Mesenchymal stem cell (in vitro differentiated cells and primary cell): ENCODE data around the gene CIB2.
A peak's percentile ranks its signal among the peaks of the same experiment; 100 is the strongest.

Experiments used
- DNase-seq: peaks from one replicate; pipeline ENCODE4 v3.0.0-alpha.2; 2013
- H2AFZ ChIP-seq: one replicate; pipeline ENCODE4 v1.6.1; 2013; ENCODE audit warnings: low read depth, mild to moderate bottlenecking, control low read depth, inconsistent platforms, low read length, moderate library complexity
- H2AK5ac ChIP-seq: 2 replicates; pipeline ENCODE4 v1.6.1; 2013; ENCODE audit warnings: low read length, moderate library complexity, mild to moderate bottlenecking, inconsistent platforms; ENCODE audit not compliant: severe bottlenecking
- H2BK120ac ChIP-seq: one replicate; pipeline ENCODE4 v1.6.1; 2013; ENCODE audit warnings: low read depth, mild to moderate bottlenecking, inconsistent platforms, low read length, moderate library complexity
- H2BK12ac ChIP-seq, 2 experiments: one replicate each; pipeline ENCODE4 v1.6.1; 2013; ENCODE audit warnings: inconsistent platforms in 2 of 2, low read length in 2 of 2, mild to moderate bottlenecking in 2 of 2, moderate library complexity in 2 of 2, control low read depth in 1 of 2
- H2BK15ac ChIP-seq: one replicate; pipeline ENCODE4 v1.6.1; 2013; ENCODE audit warnings: mild to moderate bottlenecking, low read depth, inconsistent platforms; ENCODE audit not compliant: poor library complexity, severe bottlenecking
- H2BK5ac ChIP-seq: 2 replicates; pipeline ENCODE4 v1.6.1; 2013; ENCODE audit warnings: low read depth, mild to moderate bottlenecking, low read length, control low read depth, inconsistent platforms; ENCODE audit not compliant: poor library complexity, severe bottlenecking
- H3K14ac ChIP-seq, 2 experiments: one replicate each; pipeline ENCODE4 v1.6.1; 2013; ENCODE audit warnings: inconsistent platforms in 2 of 2, low read length in 2 of 2, control low read depth in 1 of 2, mild to moderate bottlenecking in 1 of 2, moderate library complexity in 1 of 2
- H3K18ac ChIP-seq, 2 experiments: one replicate each; pipeline ENCODE4 v1.6.1; 2013; ENCODE audit warnings: inconsistent platforms in 2 of 2, low read length in 2 of 2, control low read depth in 1 of 2, low read depth in 1 of 2, mild to moderate bottlenecking in 1 of 2
- H3K23ac ChIP-seq, 2 experiments: one replicate each; pipeline ENCODE4 v1.6.1; 2013; ENCODE audit warnings: inconsistent platforms in 2 of 2, low read length in 2 of 2, mild to moderate bottlenecking in 2 of 2, moderate library complexity in 2 of 2, control low read depth in 1 of 2
- H3K27ac ChIP-seq: 2 replicates; pipeline ENCODE4 v1.5.1; 2013; ENCODE audit warnings: mild to moderate bottlenecking, moderate library complexity, low read length, control low read depth, inconsistent platforms; ENCODE audit not compliant: poor library complexity, severe bottlenecking
- H3K27me3 ChIP-seq, 2 experiments: 2 replicates each; pipeline versions ENCODE4 v1.6.1 to v1.7.0; 2013; ENCODE audit warnings: low read length in 2 of 2, mild to moderate bottlenecking in 2 of 2, moderate library complexity in 2 of 2, control low read depth in 1 of 2, inconsistent platforms in 1 of 2; ENCODE audit not compliant: control insufficient read depth in 1 of 2, insufficient read depth in 1 of 2
- H3K36me3 ChIP-seq, 2 experiments: 2 replicates each; pipeline versions ENCODE4 v1.6.1 to v1.7.0; 2013; ENCODE audit warnings: low read length in 2 of 2, control low read depth in 1 of 2, inconsistent platforms in 1 of 2, low read depth in 1 of 2, mild to moderate bottlenecking in 1 of 2; ENCODE audit not compliant: insufficient read depth in 2 of 2, control insufficient read depth in 1 of 2
- H3K4ac ChIP-seq, 2 experiments: one replicate each; pipeline ENCODE4 v1.6.1; 2013; ENCODE audit warnings: inconsistent platforms in 2 of 2, low read length in 2 of 2, mild to moderate bottlenecking in 2 of 2, moderate library complexity in 2 of 2, control low read depth in 1 of 2, low read depth in 1 of 2
- H3K4me1 ChIP-seq: 2 replicates; pipeline ENCODE4 v1.6.1; 2013; ENCODE audit warnings: low read depth, low read length, control low read depth; ENCODE audit not compliant: control insufficient read depth, insufficient read depth
- H3K4me2 ChIP-seq: 2 replicates; pipeline ENCODE4 v1.6.1; 2013; ENCODE audit warnings: low read length, mild to moderate bottlenecking, inconsistent platforms; ENCODE audit not compliant: poor library complexity, severe bottlenecking
- H3K4me3 ChIP-seq, 2 experiments: 2 replicates each; pipeline versions ENCODE4 v1.5.1 to v1.7.0; 2013; ENCODE audit warnings: low read length in 2 of 2, mild to moderate bottlenecking in 2 of 2, control low read depth in 1 of 2, low read depth in 1 of 2; ENCODE audit not compliant: insufficient read depth in 1 of 2
- H3K79me1 ChIP-seq: replicated peaks from 2 replicates; pipeline ENCODE4 v1.6.1; 2013; ENCODE audit warnings: mild to moderate bottlenecking, control low read depth, low read length, inconsistent platforms; ENCODE audit not compliant: poor library complexity, severe bottlenecking
- H3K9ac ChIP-seq: 2 replicates; pipeline ENCODE4 v1.7.0; 2013; ENCODE audit warnings: mild to moderate bottlenecking, low read length, moderate library complexity
- H3K9me3 ChIP-seq: 2 replicates; pipeline ENCODE4 v1.7.0; 2013; ENCODE audit warnings: mild to moderate bottlenecking, low read length; ENCODE audit not compliant: control insufficient read depth
- H4K8ac ChIP-seq: one replicate; pipeline ENCODE4 v1.6.1; 2013; ENCODE audit warnings: inconsistent platforms, mild to moderate bottlenecking, low read length, moderate library complexity
- H4K91ac ChIP-seq: one replicate; pipeline ENCODE4 v1.6.1; 2013; ENCODE audit warnings: mild to moderate bottlenecking, low read length, inconsistent platforms
- WGBS: methylation state at CpG from one replicate; pipeline ENCODE4 v1.1.7; 2013; ENCODE audit warnings: mixed read lengths; 5-methylcytosine and 5-hydroxymethylcytosine counted together

CIB2 gene

DNA sequence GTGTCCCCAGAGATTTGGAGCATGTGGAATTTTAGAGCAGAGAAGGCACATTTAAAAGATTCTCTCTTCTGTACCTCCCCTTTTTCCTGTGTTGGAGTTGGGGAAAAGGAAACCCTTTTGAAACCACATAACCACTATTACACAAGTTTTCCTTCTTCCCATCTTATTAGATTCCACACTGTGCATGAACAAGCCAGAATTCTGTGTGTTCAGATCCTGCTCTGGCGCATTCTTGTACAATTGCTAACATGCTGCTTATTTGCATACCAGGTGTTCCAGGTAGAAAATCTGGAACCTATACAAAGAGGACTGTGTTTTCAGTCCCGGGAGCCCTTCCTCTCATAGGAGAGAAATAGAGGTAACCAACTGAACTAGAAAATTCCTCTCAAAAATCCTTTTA, 2.6 kb upstream of the CIB2 start:
- Histone ChIP-seq H3K27me3 (peaks cover 0 to 15% of the 10 kb centered on the region in 2 experiments), H3K4ac (no peak overlapping the region), H3K23ac (no peak overlapping the region), H2AK5ac (no peak overlapping the region), H2BK120ac (no peak overlapping the region), H3K79me1 (peaks cover 4% of the 10 kb centered on the region), H3K18ac (no peak overlapping the region), H3K36me3 (no peaks in the 10 kb centered on the region), H3K4me3 (no peak overlapping the region), H3K14ac (no peak overlapping the region), H2AFZ (no peak overlapping the region), H2BK5ac (no peak overlapping the region), H3K27ac (no peak overlapping the region), H2BK12ac (no peak overlapping the region), H3K4me2 (no peak overlapping the region), H2BK15ac (no peak overlapping the region), H3K9ac (no peak overlapping the region), H3K9me3 (no peaks in the 10 kb centered on the region), H4K91ac (no peak overlapping the region), H4K8ac (no peak overlapping the region), H3K4me1 (peaks cover 13% of the 10 kb centered on the region)
- no peak for DNase-seq
- 100% methylated on average over 2 of the region's 2 CpGs for WGBS

DNA sequence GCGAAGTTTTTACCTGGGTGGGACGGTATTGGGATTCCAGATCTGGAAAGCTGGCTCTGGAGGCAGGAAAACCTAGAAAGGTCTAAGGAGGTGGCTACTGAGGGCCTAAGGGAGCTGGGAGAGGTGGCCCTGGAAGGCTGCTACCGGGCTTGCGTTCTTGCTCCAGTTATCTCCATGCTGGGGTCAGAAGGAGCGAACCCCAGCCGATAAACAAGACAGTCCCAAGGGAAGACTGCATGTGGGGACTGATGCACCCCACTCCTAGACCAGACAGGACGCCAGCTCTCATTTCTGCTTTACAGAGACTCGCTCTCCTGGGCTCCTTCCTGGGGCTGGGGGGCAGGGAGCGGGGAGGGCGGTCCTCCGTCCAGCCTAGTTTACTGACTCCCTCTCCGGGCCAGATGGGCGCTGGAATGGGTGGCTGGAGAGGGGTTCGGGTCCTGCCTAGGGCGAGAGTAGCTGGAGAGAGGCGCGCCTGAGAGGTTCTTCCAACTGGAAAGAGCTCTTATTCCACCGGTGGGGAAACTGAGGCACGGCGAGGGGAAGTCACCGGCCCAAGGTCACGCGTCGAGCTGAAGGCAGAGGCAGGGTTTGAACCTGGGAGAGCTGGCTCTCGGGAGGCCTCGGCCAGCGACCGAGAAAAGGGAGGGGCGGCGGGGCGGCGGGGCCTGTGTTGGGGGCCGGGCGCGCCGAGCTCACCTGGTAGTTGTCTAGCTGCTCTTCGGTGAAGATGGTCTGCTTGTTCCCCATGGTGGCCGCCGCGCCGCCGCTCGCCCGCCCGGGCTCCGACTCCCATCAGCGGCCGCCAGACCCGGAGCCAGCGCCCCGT, 565 bp downstream of the CIB2 start:
- Histone ChIP-seq H4K91ac (peak overlapping the region; percentile 48), H2BK15ac (peak overlapping the region; percentile 71), H3K4ac (peak overlapping the region; percentile 17 to 77), H3K9me3 (no peaks in the 10 kb centered on the region), H3K27me3 (peaks cover 0 to 15% of the 10 kb centered on the region in 2 experiments), H2BK12ac (no peak overlapping the region), H2BK5ac (no peak overlapping the region), H3K36me3 (no peaks in the 10 kb centered on the region), H2BK120ac (peak overlapping the region; percentile 7), H2AFZ (peak overlapping the region; percentile 36), H3K14ac (no peak overlapping the region), H3K9ac (peak overlapping the region; percentile 91), H2AK5ac (no peak overlapping the region), H3K4me2 (peak overlapping the region; percentile 69), H4K8ac (peak overlapping the region; percentile 64), H3K4me1 (peaks cover 13% of the 10 kb centered on the region), H3K27ac (no peak overlapping the region), H3K23ac (no peak overlapping the region), H3K4me3 (peak overlapping the region; percentile 81 to 87), H3K18ac (peak overlapping the region; percentile 50 to 54), H3K79me1 (peaks cover 7% of the 10 kb centered on the region)
- DNase-seq = no peak
- WGBS = 46% methylated on average over 34 of the region's 51 CpGs

DNA sequence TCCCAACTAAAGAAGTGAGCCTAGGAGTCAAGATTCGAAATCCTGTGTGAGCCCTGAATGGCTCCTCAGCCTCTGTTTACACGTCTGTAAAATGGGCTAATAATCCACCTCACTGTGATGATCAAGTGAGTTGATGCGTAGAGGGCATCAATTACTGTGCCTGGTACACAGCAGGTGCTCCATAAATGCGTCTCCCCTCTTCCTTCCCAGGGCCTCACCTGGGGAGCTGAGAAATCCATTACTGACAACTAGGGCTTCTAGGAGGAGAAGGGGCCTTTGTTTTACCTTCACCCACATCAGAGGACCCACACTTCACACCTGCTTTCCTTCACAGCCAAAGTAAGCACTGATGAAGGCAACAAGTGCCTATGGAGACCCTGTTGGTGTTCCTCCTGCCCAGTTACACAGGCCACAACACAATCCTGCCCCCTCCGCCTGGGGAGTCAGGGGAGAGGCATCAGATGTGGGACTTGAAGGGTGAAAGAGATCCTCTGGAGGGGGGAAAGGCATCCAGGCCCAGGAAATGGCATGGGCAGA, 1.4 kb downstream of the CIB2 start:
- peak overlapping the region in 1 of 2 experiments; percentile 4 for H2BK12ac ChIP-seq
- 90% methylated on average over 5 of the region's 5 CpGs for WGBS
- no peak overlapping the region for H3K4me3 ChIP-seq
- H2AK5ac ChIP-seq = no peak overlapping the region
- no peak overlapping the region for H2BK120ac ChIP-seq
- no peak for DNase-seq
- H3K18ac ChIP-seq = no peak overlapping the region
- no peak overlapping the region for H4K91ac ChIP-seq
- no peak overlapping the region for H3K4me2 ChIP-seq
- H3K23ac ChIP-seq = no peak overlapping the region
- no peak overlapping the region for H3K27ac ChIP-seq
- H3K79me1 ChIP-seq = peaks cover 7% of the 10 kb centered on the region
- H3K9me3 ChIP-seq = no peaks in the 10 kb centered on the region
- peaks cover 0 to 15% of the 10 kb centered on the region in 2 experiments for H3K27me3 ChIP-seq
- H2BK5ac ChIP-seq = no peak overlapping the region
- H3K36me3 ChIP-seq = no peaks in the 10 kb centered on the region
- no peak overlapping the region for H4K8ac ChIP-seq
- no peak overlapping the region for H3K14ac ChIP-seq
- peak overlapping the region in 1 of 2 experiments; percentile 13 for H3K4ac ChIP-seq
- H3K9ac ChIP-seq = no peak overlapping the region
- H3K4me1 ChIP-seq = peaks cover 13% of the 10 kb centered on the region
- no peak overlapping the region for H2BK15ac ChIP-seq
- H2AFZ ChIP-seq = no peak overlapping the region

DNA sequence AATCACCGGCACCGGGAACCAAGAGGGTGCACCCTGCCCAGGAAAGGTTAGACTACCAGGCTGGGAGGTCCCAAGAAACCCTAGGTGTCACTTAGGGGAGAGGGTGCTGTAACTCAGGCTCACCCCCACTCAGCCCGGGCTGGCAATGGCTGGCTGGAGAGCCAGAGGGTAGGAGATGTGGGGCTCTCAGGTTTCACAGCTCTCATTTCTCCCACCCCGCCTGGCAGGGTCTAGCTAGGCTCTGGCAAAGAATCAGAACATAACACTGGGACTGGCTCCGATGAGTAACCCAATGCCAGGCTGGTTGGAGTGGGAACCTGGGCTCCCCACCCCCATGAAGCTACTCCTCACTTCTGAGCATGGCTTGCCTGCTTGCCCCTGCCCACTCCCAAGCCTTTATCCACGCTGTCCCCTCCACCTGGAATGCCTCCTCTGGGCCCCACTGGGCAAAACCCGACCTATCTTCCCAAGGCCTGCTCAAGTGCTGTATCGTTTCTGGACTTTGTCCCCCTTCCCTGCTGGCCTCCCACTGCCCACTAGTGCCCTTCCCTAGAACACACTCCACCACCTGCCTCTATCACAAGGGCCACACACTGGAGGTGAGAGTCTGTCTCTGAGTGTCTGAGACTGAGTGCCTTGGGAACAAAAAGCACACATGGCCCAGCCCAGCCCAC, 2.0 kb downstream of the CIB2 start:
- no peak overlapping the region for H2BK12ac ChIP-seq
- no peak overlapping the region for H3K4me3 ChIP-seq
- no peaks in the 10 kb centered on the region for H3K9me3 ChIP-seq
- peak overlapping the region; percentile 57 for H4K8ac ChIP-seq
- H2BK5ac ChIP-seq = no peak overlapping the region
- DNase-seq = no peak
- WGBS = 86% methylated on average over 8 of the region's 8 CpGs
- H4K91ac ChIP-seq = peak overlapping the region; percentile 14
- H3K36me3 ChIP-seq = no peaks in the 10 kb centered on the region
- H2AFZ ChIP-seq = no peak overlapping the region
- H2AK5ac ChIP-seq = no peak overlapping the region
- H3K27me3 ChIP-seq = peaks cover 0 to 21% of the 10 kb centered on the region in 2 experiments
- peak overlapping the region in 1 of 2 experiments; percentile 40 for H3K23ac ChIP-seq
- peaks cover 13% of the 10 kb centered on the region for H3K4me1 ChIP-seq
- H2BK15ac ChIP-seq = peak overlapping the region; percentile 17
- peaks cover 5% of the 10 kb centered on the region for H3K79me1 ChIP-seq
- no peak overlapping the region for H3K4me2 ChIP-seq
- H3K27ac ChIP-seq = no peak overlapping the region
- no peak overlapping the region for H3K14ac ChIP-seq
- H2BK120ac ChIP-seq = no peak overlapping the region
- no peak overlapping the region for H3K9ac ChIP-seq
- no peak overlapping the region for H3K18ac ChIP-seq
- H3K4ac ChIP-seq = peak overlapping the region in 1 of 2 experiments; percentile 13
